ENCODE results near the gene SRC. TPM values are rescaled to one million over a fixed set of nuclear protein-coding genes. Genes with fewer than 3 reads are reported as not detected.

Gene SRC
- total RNA-seq, 2 donors from 2014 or later = 6.9 to 14.3 TPM

- no peak overlapping the region for H3K27ac ChIP-seq
- no peak for TF ChIP-seq CTCF (IDR thresholded peaks at IDR 0.05)
- no peaks in the 10 kb centered on the region for H3K27me3 ChIP-seq
- H3K4me1 ChIP-seq = peaks cover 0 to 18% of the 10 kb centered on the region in 2 donors
- H3K36me3 ChIP-seq = peaks cover 20% of the 10 kb centered on the region
- no peak for DNase-seq (ENCODE audit: low spot score)
- no peak overlapping the region for H3K4me3 ChIP-seq
- H3K9me3 ChIP-seq = no peaks in the 10 kb centered on the region
Measured at GRCh38 chr20:37308086-37309050, 37.6 kb upstream of the SRC start.

- TF ChIP-seq CTCF (IDR thresholded peaks at IDR 0.05) = no peak
- Histone ChIP-seq H3K27ac (no peak overlapping the region), H3K4me3 (no peak overlapping the region), H3K36me3 (peaks cover 15% of the 10 kb centered on the region), H3K27me3 (no peaks in the 10 kb centered on the region), H3K9me3 (no peaks in the 10 kb centered on the region), H3K4me1 (peaks cover 0 to 27% of the 10 kb centered on the region in 2 donors)
- no peak for DNase-seq (ENCODE audit: low spot score)
Measured at GRCh38 chr20:37309290-37309689, 36.6 kb upstream of the SRC start.

- Histone ChIP-seq H3K36me3 (peaks cover 15% of the 10 kb centered on the region), H3K27ac (peak overlapping the region in 1 of 2 donors; percentile 18), H3K4me1 (peaks cover 0 to 34% of the 10 kb centered on the region in 2 donors), H3K27me3 (no peaks in the 10 kb centered on the region), H3K9me3 (no peaks in the 10 kb centered on the region), H3K4me3 (no peak overlapping the region)
- DNase-seq (ENCODE audit: low spot score) = no peak
- TF ChIP-seq CTCF (IDR thresholded peaks at IDR 0.05) = no peak
Measured at GRCh38 chr20:37309936-37310590, 35.9 kb upstream of the SRC start.

GRCh38 chr20:37310951-37311350 is 35.0 kb upstream of the SRC start:
- no peaks in the 10 kb centered on the region for H3K27me3 ChIP-seq
- H3K4me1 ChIP-seq = peaks cover 0 to 40% of the 10 kb centered on the region in 2 donors
- no peak for DNase-seq (ENCODE audit: low spot score)
- H3K4me3 ChIP-seq = no peak overlapping the region
- H3K36me3 ChIP-seq = peaks cover 15% of the 10 kb centered on the region
- H3K9me3 ChIP-seq = no peaks in the 10 kb centered on the region
- TF ChIP-seq CTCF (IDR thresholded peaks at IDR 0.05) = no peak
- no peak overlapping the region for H3K27ac ChIP-seq

- H3K27ac ChIP-seq = no peak overlapping the region
- no peaks in the 10 kb centered on the region for H3K9me3 ChIP-seq
- no peak overlapping the region for H3K4me3 ChIP-seq
- no peaks in the 10 kb centered on the region for H3K27me3 ChIP-seq
- TF ChIP-seq CTCF (IDR thresholded peaks at IDR 0.05) = no peak
- H3K36me3 ChIP-seq = peaks cover 23% of the 10 kb centered on the region
- H3K4me1 ChIP-seq = peaks cover 0 to 38% of the 10 kb centered on the region in 2 donors
- DNase-seq (ENCODE audit: low spot score) = no peak
Measured at GRCh38 chr20:37311710-37312355, 34.1 kb upstream of the SRC start.

Data from right atrium auricular region (tissue), 2 donors.